C4-2B (cell line): ENCODE results near the gene REEP6.

Source experiments
- ZFX ChIP-seq: fragments of 450-650 bp; IDR thresholded peaks from 2 replicates; pipeline ENCODE4 v1.6.1; 2017
- TF ChIP-seq, protein P1 (sequence below): fragments of 450-650 bp; conservative IDR thresholded peaks from 2 replicates; pipeline ENCODE4 v1.5.1; 2017; ENCODE audit warnings: mild to moderate bottlenecking

DNA sequence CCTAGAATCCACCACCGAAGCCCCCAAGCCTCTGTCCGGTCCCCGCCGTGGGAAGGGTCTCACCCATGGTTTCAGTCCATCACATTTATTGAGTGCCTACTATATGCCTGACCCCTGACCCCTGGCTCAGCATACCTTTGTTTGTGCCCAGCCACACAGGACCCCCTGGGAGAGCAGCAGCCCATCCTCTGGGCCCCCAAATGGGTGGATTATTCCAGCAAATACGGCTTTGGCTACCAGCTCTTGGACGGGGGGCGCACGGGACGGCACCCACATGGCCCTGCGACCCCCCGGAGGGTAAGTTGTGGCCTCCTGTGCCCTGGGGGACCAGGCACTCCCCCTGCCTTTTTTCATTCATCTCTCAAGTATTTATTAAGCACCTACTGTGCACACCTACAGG, 40.6 kb downstream of the REEP6 start:
- TF ChIP-seq, protein P1, sequence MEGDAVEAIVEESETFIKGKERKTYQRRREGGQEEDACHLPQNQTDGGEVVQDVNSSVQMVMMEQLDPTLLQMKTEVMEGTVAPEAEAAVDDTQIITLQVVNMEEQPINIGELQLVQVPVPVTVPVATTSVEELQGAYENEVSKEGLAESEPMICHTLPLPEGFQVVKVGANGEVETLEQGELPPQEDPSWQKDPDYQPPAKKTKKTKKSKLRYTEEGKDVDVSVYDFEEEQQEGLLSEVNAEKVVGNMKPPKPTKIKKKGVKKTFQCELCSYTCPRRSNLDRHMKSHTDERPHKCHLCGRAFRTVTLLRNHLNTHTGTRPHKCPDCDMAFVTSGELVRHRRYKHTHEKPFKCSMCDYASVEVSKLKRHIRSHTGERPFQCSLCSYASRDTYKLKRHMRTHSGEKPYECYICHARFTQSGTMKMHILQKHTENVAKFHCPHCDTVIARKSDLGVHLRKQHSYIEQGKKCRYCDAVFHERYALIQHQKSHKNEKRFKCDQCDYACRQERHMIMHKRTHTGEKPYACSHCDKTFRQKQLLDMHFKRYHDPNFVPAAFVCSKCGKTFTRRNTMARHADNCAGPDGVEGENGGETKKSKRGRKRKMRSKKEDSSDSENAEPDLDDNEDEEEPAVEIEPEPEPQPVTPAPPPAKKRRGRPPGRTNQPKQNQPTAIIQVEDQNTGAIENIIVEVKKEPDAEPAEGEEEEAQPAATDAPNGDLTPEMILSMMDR = no peak
- TF ChIP-seq ZFX = no peak
